Neural progenitor cell (in vitro differentiated cells): ENCODE data around the gene TUNAR. TPM values are rescaled to one million over a fixed set of nuclear protein-coding genes. Genes with fewer than 3 reads are reported as not detected.

Experiments
- DNase-seq: peaks from one replicate; pipeline ENCODE4 v3.0.0-alpha.2; 2016; ENCODE audit warnings: low spot score
- H2AFZ ChIP-seq: fragments of 200-600 bp; sonication (generic); replicated peaks from 2 replicates; pipeline ENCODE4 v1.6.1; 2016; ENCODE audit warnings: antibody characterized with exemption
- H3F3A ChIP-seq: fragments of 200-600 bp; sonication (generic); 2 replicates; pipeline ENCODE4 v1.6.1; 2016; ENCODE audit warnings: antibody characterized with exemption, low read depth
- H3K27ac ChIP-seq: fragments of 200-600 bp; sonication (generic); 2 replicates; pipeline ENCODE4 v1.5.1; 2016; ENCODE audit warnings: mild to moderate bottlenecking
- H3K27me3 ChIP-seq: fragments of 200-600 bp; sonication (generic); 2 replicates; pipeline ENCODE4 v1.6.1; 2016; ENCODE audit warnings: mild to moderate bottlenecking, moderate library complexity
- H3K36me3 ChIP-seq: fragments of 200-600 bp; sonication (generic); 2 replicates; pipeline ENCODE4 v1.5.1; 2016
- H3K4me1 ChIP-seq: fragments of 200-600 bp; sonication (generic); 2 replicates; pipeline ENCODE4 v1.6.1; 2016; ENCODE audit warnings: mixed run types
- H3K4me2 ChIP-seq: fragments of 200-600 bp; sonication (generic); 2 replicates; pipeline ENCODE4 v1.6.1; 2016
- H3K4me3 ChIP-seq: fragments of 200-600 bp; sonication (generic); 2 replicates; pipeline ENCODE4 v1.5.1; 2016
- H3K79me2 ChIP-seq: fragments of 200-600 bp; sonication (generic); 2 replicates; pipeline ENCODE4 v1.6.1; 2016; ENCODE audit warnings: low read depth
- H3K9ac ChIP-seq: fragments of 200-600 bp; sonication (generic); 2 replicates; pipeline ENCODE4 v1.6.1; 2016
- H3K9me3 ChIP-seq: fragments of 200-600 bp; sonication (generic); 2 replicates; pipeline ENCODE4 v1.5.1; 2016; ENCODE audit warnings: low read depth
- H4K20me1 ChIP-seq: fragments of 200-600 bp; sonication (generic); 2 replicates; pipeline ENCODE4 v1.6.1; 2016; ENCODE audit warnings: low read depth
- H3K27ac Mint-ChIP-seq: 3 replicates; pipeline ENCODE4 v1.8.0; 2021; ENCODE audit warnings: mixed read lengths
- H3K27me3 Mint-ChIP-seq: 2 replicates; pipeline ENCODE4 v1.8.0; 2022; ENCODE audit warnings: low read depth, mild to moderate bottlenecking, inconsistent platforms, moderate library complexity, mixed read lengths; ENCODE audit not compliant: insufficient read depth
- H3K36me3 Mint-ChIP-seq: 3 replicates; pipeline ENCODE4 v1.8.0; 2021; ENCODE audit warnings: mixed read lengths
- H3K4me1 Mint-ChIP-seq: 3 replicates; pipeline ENCODE4 v1.8.0; 2021; ENCODE audit warnings: mixed read lengths
- H3K4me3 Mint-ChIP-seq: 3 replicates; pipeline ENCODE4 v1.8.0; 2021; ENCODE audit warnings: mild to moderate bottlenecking, moderate library complexity, mixed read lengths
- H3K9me3 Mint-ChIP-seq: 3 replicates; pipeline ENCODE4 v1.8.0; 2020; ENCODE audit warnings: mixed read lengths
- EZH2 ChIP-seq: fragments of 200-600 bp; sonication (generic); IDR thresholded peaks from 2 replicates; pipeline ENCODE4 v1.6.1; 2017; ENCODE audit warnings: antibody characterized with exemption, mild to moderate bottlenecking, moderate library complexity
- EZH2phosphoT487 ChIP-seq: fragments of 200-600 bp; sonication (generic); IDR thresholded peaks from 2 replicates; pipeline ENCODE4 v1.6.1; 2017; ENCODE audit warnings: antibody characterized with exemption
- total RNA-seq: library from RNA; depleted of rRNA; stranded (reverse); fragments of >200 nt; gene quantifications from 2 replicates; pipeline ENCODE4 v1.2.3, GENCODE V29; 2015; ENCODE audit warnings: low replicate concordance
- TF ChIP-seq, protein P1 (sequence below): fragments of 200-600 bp; sonication (generic); IDR thresholded peaks from 2 replicates; pipeline ENCODE4 v1.5.1; 2017; ENCODE audit warnings: antibody characterized with exemption, mild to moderate bottlenecking

Gene TUNAR
- total RNA-seq, 1 donor from 2014 or later, result 14.1 TPM

DNA sequence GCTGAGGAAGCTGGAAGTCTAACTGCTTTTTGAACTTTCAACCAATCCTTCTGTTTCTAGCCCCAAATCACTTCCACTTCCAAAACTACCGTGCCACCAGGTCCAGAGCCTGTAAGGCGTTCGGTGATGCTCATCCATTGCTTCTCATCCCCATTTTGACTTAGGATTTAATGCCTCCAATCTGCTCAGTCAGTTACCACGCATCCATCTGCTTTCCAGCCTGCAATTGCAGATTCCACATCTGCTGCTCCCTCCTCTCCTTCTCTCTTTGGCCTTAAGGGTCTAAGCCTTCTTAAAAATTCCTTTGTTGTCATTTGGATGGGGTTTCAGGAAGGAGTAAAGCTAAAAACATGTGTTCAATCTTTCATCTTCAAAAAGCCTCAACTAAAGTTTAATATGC, 74.7 kb downstream of the TUNAR start:
- H3K36me3 Mint-ChIP-seq, result peaks cover 1% of the 10 kb centered on the region
- Histone ChIP-seq H3K9ac (no peak overlapping the region), H3K4me1 (peaks cover 27% of the 10 kb centered on the region), H3K36me3 (no peaks in the 10 kb centered on the region), H3K9me3 (no peaks in the 10 kb centered on the region), H3K79me2 (no peaks in the 10 kb centered on the region), H3K4me3 (no peak overlapping the region), H3F3A (peaks cover 20% of the 10 kb centered on the region), H3K27ac (no peak overlapping the region), H2AFZ (no peak overlapping the region), H3K4me2 (no peak overlapping the region), H3K27me3 (no peaks in the 10 kb centered on the region), H4K20me1 (no peaks in the 10 kb centered on the region)
- no peak overlapping the region for H3K4me3 Mint-ChIP-seq
- H3K9me3 Mint-ChIP-seq, result peaks cover 4% of the 10 kb centered on the region
- TF ChIP-seq, protein P1, sequence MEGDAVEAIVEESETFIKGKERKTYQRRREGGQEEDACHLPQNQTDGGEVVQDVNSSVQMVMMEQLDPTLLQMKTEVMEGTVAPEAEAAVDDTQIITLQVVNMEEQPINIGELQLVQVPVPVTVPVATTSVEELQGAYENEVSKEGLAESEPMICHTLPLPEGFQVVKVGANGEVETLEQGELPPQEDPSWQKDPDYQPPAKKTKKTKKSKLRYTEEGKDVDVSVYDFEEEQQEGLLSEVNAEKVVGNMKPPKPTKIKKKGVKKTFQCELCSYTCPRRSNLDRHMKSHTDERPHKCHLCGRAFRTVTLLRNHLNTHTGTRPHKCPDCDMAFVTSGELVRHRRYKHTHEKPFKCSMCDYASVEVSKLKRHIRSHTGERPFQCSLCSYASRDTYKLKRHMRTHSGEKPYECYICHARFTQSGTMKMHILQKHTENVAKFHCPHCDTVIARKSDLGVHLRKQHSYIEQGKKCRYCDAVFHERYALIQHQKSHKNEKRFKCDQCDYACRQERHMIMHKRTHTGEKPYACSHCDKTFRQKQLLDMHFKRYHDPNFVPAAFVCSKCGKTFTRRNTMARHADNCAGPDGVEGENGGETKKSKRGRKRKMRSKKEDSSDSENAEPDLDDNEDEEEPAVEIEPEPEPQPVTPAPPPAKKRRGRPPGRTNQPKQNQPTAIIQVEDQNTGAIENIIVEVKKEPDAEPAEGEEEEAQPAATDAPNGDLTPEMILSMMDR, result no peak
- TF ChIP-seq EZH2 (no peak), EZH2phosphoT487 (no peak)
- no peak overlapping the region for H3K27ac Mint-ChIP-seq
- H3K4me1 Mint-ChIP-seq, result peaks cover 21% of the 10 kb centered on the region
- H3K27me3 Mint-ChIP-seq, result peaks cover 2% of the 10 kb centered on the region
- no peak for DNase-seq

DNA sequence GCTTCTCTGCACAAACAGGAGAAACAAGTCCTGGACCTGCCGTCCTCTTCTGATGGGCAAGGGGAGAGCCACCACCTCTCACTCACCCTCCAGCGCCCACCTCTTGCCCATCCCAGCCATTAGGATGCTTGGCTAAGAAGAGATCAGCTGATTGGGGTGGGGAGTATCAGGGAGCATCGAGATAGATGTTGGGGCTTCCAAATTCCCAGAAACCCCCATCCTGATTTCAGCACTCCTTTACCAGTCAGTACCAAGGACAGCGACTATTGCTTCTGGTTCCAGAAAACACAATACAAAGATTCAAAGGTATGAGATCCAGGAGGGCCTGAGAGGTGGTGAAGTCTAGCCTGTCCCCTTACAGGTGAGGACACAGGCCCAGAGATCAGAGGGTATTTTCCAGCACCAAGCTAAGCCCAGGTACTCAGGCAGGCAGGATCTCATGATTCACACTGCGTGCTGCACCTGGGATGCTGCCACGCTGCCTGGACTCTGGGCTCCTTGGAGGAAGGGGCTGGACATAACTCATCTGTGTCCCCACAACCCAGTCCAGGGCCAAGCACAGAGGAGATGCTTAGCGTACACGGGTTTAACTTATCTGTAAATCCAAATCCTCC, 76.6 kb downstream of the TUNAR start:
- no peak overlapping the region for H3K9ac ChIP-seq
- H3K27me3 Mint-ChIP-seq, result no peaks in the 10 kb centered on the region
- H3K9me3 Mint-ChIP-seq, result peaks cover 4% of the 10 kb centered on the region
- H3K27ac ChIP-seq, result no peak overlapping the region
- peaks cover 15% of the 10 kb centered on the region for H3K4me1 ChIP-seq
- no peaks in the 10 kb centered on the region for H3K27me3 ChIP-seq
- no peak overlapping the region for H3K4me3 Mint-ChIP-seq
- TF ChIP-seq EZH2 (no peak), EZH2phosphoT487 (no peak)
- TF ChIP-seq, protein P1, result no peak
- peaks cover 1% of the 10 kb centered on the region for H3K36me3 Mint-ChIP-seq
- peaks cover 12% of the 10 kb centered on the region for H3F3A ChIP-seq
- H3K36me3 ChIP-seq, result no peaks in the 10 kb centered on the region
- H3K4me2 ChIP-seq, result no peak overlapping the region
- H2AFZ ChIP-seq, result no peak overlapping the region
- no peaks in the 10 kb centered on the region for H3K79me2 ChIP-seq
- no peaks in the 10 kb centered on the region for H4K20me1 ChIP-seq
- no peak overlapping the region for H3K4me3 ChIP-seq
- no peak overlapping the region for H3K27ac Mint-ChIP-seq
- no peaks in the 10 kb centered on the region for H3K9me3 ChIP-seq
- peaks cover 17% of the 10 kb centered on the region for H3K4me1 Mint-ChIP-seq
- DNase-seq, result peak; percentile 89

DNA sequence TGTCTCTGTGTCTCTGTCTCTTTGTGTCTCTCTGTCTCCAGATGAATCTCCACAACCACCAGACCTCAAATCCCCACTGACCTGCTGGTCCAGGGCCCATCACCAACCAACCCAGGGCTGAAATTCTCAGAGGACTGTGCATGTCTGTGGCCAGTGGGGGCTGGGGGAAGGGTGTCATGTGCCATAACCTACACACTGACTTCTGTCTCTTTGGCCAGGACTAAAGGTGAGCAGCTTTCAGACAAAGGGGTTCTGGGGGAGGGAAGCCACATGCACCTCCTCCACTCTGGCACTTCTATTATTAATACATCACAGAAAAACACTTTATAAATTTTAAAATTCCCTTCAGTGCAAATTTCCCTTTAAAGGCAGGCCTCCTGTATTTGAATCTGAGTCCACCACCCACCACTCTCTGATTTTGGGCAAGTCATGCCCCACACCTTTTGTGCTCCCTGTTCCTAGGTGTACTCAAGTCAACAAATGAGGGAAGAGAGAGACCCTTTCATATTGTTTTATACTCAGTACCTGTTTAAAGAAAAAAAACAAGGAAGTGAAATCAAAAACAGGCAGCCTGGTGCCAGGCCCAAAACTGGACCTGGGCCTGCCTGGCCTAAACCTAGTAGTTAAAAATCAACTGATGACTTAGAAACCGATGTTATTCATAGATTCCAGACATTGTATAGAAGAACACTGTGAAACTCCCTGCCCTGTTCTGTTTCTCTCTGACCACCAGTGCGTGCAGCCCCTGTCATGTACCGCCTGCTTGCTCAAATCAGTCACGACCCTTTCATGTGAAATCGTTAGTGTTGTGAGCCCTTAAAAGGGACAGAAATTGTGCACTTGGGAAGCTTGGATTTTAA, 80.2 kb downstream of the TUNAR start:
- H3K4me1 Mint-ChIP-seq, result peaks cover 33% of the 10 kb centered on the region
- Histone ChIP-seq H3K4me3 (no peak overlapping the region), H3F3A (no peaks in the 10 kb centered on the region), H4K20me1 (no peaks in the 10 kb centered on the region), H3K4me2 (no peak overlapping the region), H3K79me2 (no peaks in the 10 kb centered on the region), H3K9ac (no peak overlapping the region), H2AFZ (no peak overlapping the region), H3K4me1 (peaks cover 7% of the 10 kb centered on the region), H3K36me3 (no peaks in the 10 kb centered on the region), H3K9me3 (no peaks in the 10 kb centered on the region), H3K27me3 (no peaks in the 10 kb centered on the region), H3K27ac (no peak overlapping the region)
- H3K9me3 Mint-ChIP-seq, result no peaks in the 10 kb centered on the region
- H3K27ac Mint-ChIP-seq, result peak overlapping the region; percentile 65
- no peaks in the 10 kb centered on the region for H3K36me3 Mint-ChIP-seq
- no peak for DNase-seq
- H3K4me3 Mint-ChIP-seq, result no peak overlapping the region
- TF ChIP-seq EZH2phosphoT487 (no peak), EZH2 (no peak)
- TF ChIP-seq, protein P1, result no peak
- H3K27me3 Mint-ChIP-seq, result no peaks in the 10 kb centered on the region
